HCT116 (cell line): Measurements from ENCODE around the gene YTHDF1. TPM values are rescaled to one million over a fixed set of nuclear protein-coding genes. Genes with fewer than 3 reads are reported as not detected.

Source experiments
- ATAC-seq: fragments of 200-7000 bp; cut with Tn5 transposase; 2 replicates; pipeline ENCODE4 v1.9.1; 2020; ENCODE audit warnings: mild to moderate bottlenecking, moderate library complexity
- BruUV-seq: library from RNA; stranded (reverse); fragments of 400-500 nt; replicated peaks from 2 replicates; lab custom pipeline; 2021; lab: Mats Ljungman, UMichigan
- CTCF ChIA-PET: fragments of 300-600 bp; sonication (Branson Sonifier 250); formaldehyde crosslinking; loops from one replicate; lab custom pipeline; 2021; ENCODE audit warnings: antibody characterized with exemption; lab: Charles Lee
- POLR2A ChIA-PET: fragments of 300-600, 350-600 bp; sonication (Branson Sonifier 250); formaldehyde crosslinking; loops from one replicate; lab custom pipeline; 2021; ENCODE audit warnings: antibody characterized with exemption; lab: Charles Lee
- RAD21 ChIA-PET, 2 experiments: fragments of 300-600 bp; sonication (Branson Sonifier 250); formaldehyde crosslinking; loops; one replicate each; lab custom pipeline; 2023; ENCODE audit warnings: low total read pairs in 2 of 2; ENCODE audit not compliant: uncharacterized antibody in 2 of 2, unreplicated experiment in 2 of 2, low non-redundant PET in 1 of 2; lab: Charles Lee
- DNase-seq: peaks from one replicate; pipeline ENCODE4 v3.0.0-alpha.2; 2010; ENCODE audit warnings: low read depth, low spot score
- H2AFZ ChIP-seq: fragments of 200-600 bp; shearing (Covaris generic), sonication (generic); 2 replicates; pipeline ENCODE4 v1.6.1; 2017; ENCODE audit warnings: low read depth, mixed run types, mixed read lengths, antibody characterized with exemption, low read length; ENCODE audit not compliant: poor library complexity, severe bottlenecking
- H3K27ac ChIP-seq: 2 replicates; pipeline ENCODE4 v1.5.1; 2012; ENCODE audit warnings: low read depth, low read length
- H3K27me3 ChIP-seq: fragments of 200-600 bp; sonication (generic); 2 replicates; pipeline ENCODE4 v1.6.1; 2016; ENCODE audit warnings: mixed run types, low read length, mixed read lengths; ENCODE audit not compliant: insufficient read depth
- H3K36me3 ChIP-seq, 2 experiments: fragments of 200-500 bp in 1 of 2; fragments of 200-600 bp in 1 of 2; sonication (Bioruptor generic) in 1 of 2; sonication (generic) in 1 of 2; 2 replicates each; pipeline versions ENCODE4 v1.5.1 to v1.6.1; 2014 to 2016; ENCODE audit warnings: low read length in 2 of 2, inconsistent platforms in 1 of 2, mixed read lengths in 1 of 2, mixed run types in 1 of 2; ENCODE audit not compliant: insufficient read depth in 2 of 2, control insufficient read depth in 1 of 2
- H3K4me1 ChIP-seq, 2 experiments: fragments of 200-600 bp in 1 of 2; sonication (generic) in 1 of 2; 2 replicates each; pipeline versions ENCODE4 v1.5.1 to v1.6.1; 2012 to 2017; ENCODE audit warnings: low read length in 2 of 2, inconsistent platforms in 1 of 2, mild to moderate bottlenecking in 1 of 2, mixed read lengths in 1 of 2, mixed run types in 1 of 2, moderate library complexity in 1 of 2; ENCODE audit not compliant: insufficient read depth in 2 of 2, control insufficient read depth in 1 of 2
- H3K4me2 ChIP-seq: fragments of 200-600 bp; sonication (generic); 2 replicates; pipeline ENCODE4 v1.6.1; 2017; ENCODE audit warnings: mixed run types, low read length, mixed read lengths
- H3K4me3 ChIP-seq, 2 experiments: fragments of 200-600 bp in 1 of 2; sonication (generic) in 1 of 2; replicated peaks in 1 of 2; 2 replicates each; pipeline ENCODE4 v1.5.1; 2011 to 2016; ENCODE audit warnings: low read length in 2 of 2, control low read depth in 1 of 2, low read depth in 1 of 2, mild to moderate bottlenecking in 1 of 2, mixed read lengths in 1 of 2, mixed run types in 1 of 2
- H3K79me2 ChIP-seq: fragments of 200-600 bp; sonication (generic); 2 replicates; pipeline ENCODE4 v1.6.1; 2017; ENCODE audit warnings: mild to moderate bottlenecking, mixed run types, low read length, moderate library complexity, mixed read lengths; ENCODE audit not compliant: insufficient read depth
- H3K9ac ChIP-seq: fragments of 200-600 bp; sonication (generic); 2 replicates; pipeline ENCODE4 v1.6.1; 2016; ENCODE audit warnings: low read length, mixed read lengths
- H3K9me2 ChIP-seq: fragments of 200-600 bp; sonication (generic), shearing (Covaris generic); 2 replicates; pipeline ENCODE4 v1.6.1; 2017; ENCODE audit warnings: mixed run types, mild to moderate bottlenecking, moderate library complexity; ENCODE audit not compliant: insufficient read depth
- H3K9me3 ChIP-seq, 2 experiments: fragments of 200-500 bp in 1 of 2; fragments of 200-600 bp in 1 of 2; sonication (Bioruptor generic) in 1 of 2; sonication (generic) in 1 of 2; 2 replicates each; pipeline ENCODE4 v1.6.1; 2014 to 2017; ENCODE audit warnings: low read length in 2 of 2, mixed read lengths in 2 of 2, inconsistent platforms in 1 of 2, low read depth in 1 of 2, mild to moderate bottlenecking in 1 of 2, mixed run types in 1 of 2, moderate library complexity in 1 of 2; ENCODE audit not compliant: control insufficient read depth in 1 of 2, insufficient read depth in 1 of 2
- H4K20me1 ChIP-seq: fragments of 200-600 bp; sonication (generic), shearing (Covaris generic); 2 replicates; pipeline ENCODE4 v1.6.1; 2017; ENCODE audit warnings: mixed run types, mild to moderate bottlenecking, moderate library complexity; ENCODE audit not compliant: insufficient read depth
- EGR1 ChIP-seq: IDR thresholded peaks from 2 replicates; pipeline ENCODE4 v1.6.1; 2012; ENCODE audit warnings: low read depth
- ELF1 ChIP-seq: IDR thresholded peaks from 2 replicates; pipeline ENCODE4 v1.6.1; 2012; ENCODE audit warnings: low read depth, borderline replicate concordance
- EZH2phosphoT487 ChIP-seq: fragments of 200-600 bp; IDR thresholded peaks from 2 replicates; pipeline ENCODE4 v1.6.1; 2018; ENCODE audit warnings: antibody characterized with exemption, borderline replicate concordance
- JUND ChIP-seq: IDR thresholded peaks from 2 replicates; pipeline ENCODE4 v1.6.1; 2012
- POLR2AphosphoS5 ChIP-seq: IDR thresholded peaks from 2 replicates; pipeline ENCODE4 v1.6.1; 2011; ENCODE audit warnings: mild to moderate bottlenecking, low read depth, low read length, moderate library complexity
- SIN3A ChIP-seq: IDR thresholded peaks from 2 replicates; pipeline ENCODE4 v1.6.1; 2012; ENCODE audit warnings: low read depth
- SP1 ChIP-seq: IDR thresholded peaks from 2 replicates; pipeline ENCODE4 v1.6.1; 2012; ENCODE audit warnings: low read depth
- SRF ChIP-seq: IDR thresholded peaks from 2 replicates; pipeline ENCODE4 v1.6.1; 2012; ENCODE audit warnings: low read depth
- TCF7L2 ChIP-seq: IDR thresholded peaks from 2 replicates; pipeline ENCODE4 v1.7.0; 2011; ENCODE audit warnings: borderline replicate concordance, inconsistent platforms; ENCODE audit not compliant: insufficient read depth, insufficient read length; ENCODE audit errors: extremely low read depth
- ZFX ChIP-seq: fragments of 450-650 bp; IDR thresholded peaks from 2 replicates; pipeline ENCODE4 v1.6.1; 2017
- ZNF274 ChIP-seq: fragments of 200-500 bp; sonication (Bioruptor generic); IDR thresholded peaks from 2 replicates; pipeline ENCODE4 v1.6.1; 2014; ENCODE audit warnings: mild to moderate bottlenecking, low read depth, low read length, inconsistent platforms
- intact Hi-C: fragments of 100-400 bp; cut with micrococcal nuclease; formaldehyde crosslinking; loops from 2 replicates; pipeline ENCODE4 v1.10.0; 2022
- total RNA-seq: library from RNA; stranded (reverse); gene quantifications from one replicate; pipeline ENCODE4 v1.2.1, GENCODE V29; 2021; ENCODE audit not compliant: unreplicated experiment
- TF ChIP-seq, protein P1 (sequence below), 3 experiments: fragments of 200-600 bp in 1 of 3; sonication (generic) in 1 of 3; IDR thresholded peaks in 2 of 3; conservative IDR thresholded peaks in 1 of 3; 2 replicates each; pipeline ENCODE4 v1.5.1; 2012 to 2017; ENCODE audit warnings: low read depth in 2 of 3, low read length in 2 of 3, antibody characterized with exemption in 1 of 3, borderline replicate concordance in 1 of 3, control low read depth in 1 of 3, mild to moderate bottlenecking in 1 of 3, mixed read lengths in 1 of 3, mixed run types in 1 of 3, moderate library complexity in 1 of 3; ENCODE audit not compliant: insufficient read depth in 1 of 3
- TF ChIP-seq, protein P2 (sequence below): IDR thresholded peaks from 2 replicates; pipeline ENCODE4 v1.6.1; 2012; ENCODE audit warnings: low read depth

The YTHDF1 gene
- total RNA-seq, 1 experiment from 2014 or later, result 42.8 TPM

DNA sequence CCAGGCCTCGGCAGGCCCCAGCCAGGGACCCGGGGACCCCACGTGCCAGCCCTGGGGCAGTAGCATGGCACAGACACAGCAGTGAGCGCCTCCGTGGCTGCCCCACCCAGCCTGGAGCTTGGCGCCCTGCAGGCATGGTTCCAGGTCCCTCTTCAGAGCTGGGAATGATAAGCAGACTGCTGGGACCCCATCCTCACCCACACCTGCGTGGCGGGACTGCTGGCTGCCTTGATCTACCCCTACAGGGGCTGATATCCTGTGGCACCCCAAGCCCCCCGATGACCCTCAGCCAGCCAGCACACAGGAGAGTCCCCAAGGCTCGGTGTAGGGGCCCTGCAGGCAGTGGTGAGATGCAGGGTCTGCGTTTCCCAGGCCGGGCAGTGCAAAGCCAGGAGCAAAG lies 47.1 kb downstream of the YTHDF1 start:
- Histone ChIP-seq H3K36me3 (no peaks in the 10 kb centered on the region), H3K9ac (no peak overlapping the region), H3K27me3 (0 out of 2 replicates have a peak, but pooled peaks cover 9% of the 10 kb centered on the region), H3K4me3 (no peak overlapping the region), H3K9me3 (no peaks in the 10 kb centered on the region), H3K4me1 (peaks cover 0 to 5% of the 10 kb centered on the region in 2 experiments; a peak in 2 of 4 replicates), H3K79me2 (no peaks in the 10 kb centered on the region), H3K27ac (no peak overlapping the region), H2AFZ (no peak overlapping the region)
- ChIA-PET POLR2A (no interaction called here), RAD21 (no interaction called here)
- intact Hi-C loops, result no loop called here
- BruUV-seq, result no TSS peak
- TF ChIP-seq JUND (no peak), EGR1 (no peak), ZFX (no peak), POLR2AphosphoS5 (no peak), SRF (no peak), SIN3A (no peak), SP1 (no peak), TCF7L2 (no peak), ZNF274 (no peak), EZH2phosphoT487 (no peak), ELF1 (no peak)
- TF ChIP-seq, protein P1, sequence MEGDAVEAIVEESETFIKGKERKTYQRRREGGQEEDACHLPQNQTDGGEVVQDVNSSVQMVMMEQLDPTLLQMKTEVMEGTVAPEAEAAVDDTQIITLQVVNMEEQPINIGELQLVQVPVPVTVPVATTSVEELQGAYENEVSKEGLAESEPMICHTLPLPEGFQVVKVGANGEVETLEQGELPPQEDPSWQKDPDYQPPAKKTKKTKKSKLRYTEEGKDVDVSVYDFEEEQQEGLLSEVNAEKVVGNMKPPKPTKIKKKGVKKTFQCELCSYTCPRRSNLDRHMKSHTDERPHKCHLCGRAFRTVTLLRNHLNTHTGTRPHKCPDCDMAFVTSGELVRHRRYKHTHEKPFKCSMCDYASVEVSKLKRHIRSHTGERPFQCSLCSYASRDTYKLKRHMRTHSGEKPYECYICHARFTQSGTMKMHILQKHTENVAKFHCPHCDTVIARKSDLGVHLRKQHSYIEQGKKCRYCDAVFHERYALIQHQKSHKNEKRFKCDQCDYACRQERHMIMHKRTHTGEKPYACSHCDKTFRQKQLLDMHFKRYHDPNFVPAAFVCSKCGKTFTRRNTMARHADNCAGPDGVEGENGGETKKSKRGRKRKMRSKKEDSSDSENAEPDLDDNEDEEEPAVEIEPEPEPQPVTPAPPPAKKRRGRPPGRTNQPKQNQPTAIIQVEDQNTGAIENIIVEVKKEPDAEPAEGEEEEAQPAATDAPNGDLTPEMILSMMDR (IDR thresholded peaks at IDR 0.05 in 2 of 3, conservative IDR thresholded peaks at IDR 0.05 in 1 of 3; ENCODE audit: borderline replicate concordance in 1 of 3, insufficient read depth in 1 of 3, low read depth in 2 of 3, low read length in 2 of 3), result no peak
- TF ChIP-seq, protein P2, sequence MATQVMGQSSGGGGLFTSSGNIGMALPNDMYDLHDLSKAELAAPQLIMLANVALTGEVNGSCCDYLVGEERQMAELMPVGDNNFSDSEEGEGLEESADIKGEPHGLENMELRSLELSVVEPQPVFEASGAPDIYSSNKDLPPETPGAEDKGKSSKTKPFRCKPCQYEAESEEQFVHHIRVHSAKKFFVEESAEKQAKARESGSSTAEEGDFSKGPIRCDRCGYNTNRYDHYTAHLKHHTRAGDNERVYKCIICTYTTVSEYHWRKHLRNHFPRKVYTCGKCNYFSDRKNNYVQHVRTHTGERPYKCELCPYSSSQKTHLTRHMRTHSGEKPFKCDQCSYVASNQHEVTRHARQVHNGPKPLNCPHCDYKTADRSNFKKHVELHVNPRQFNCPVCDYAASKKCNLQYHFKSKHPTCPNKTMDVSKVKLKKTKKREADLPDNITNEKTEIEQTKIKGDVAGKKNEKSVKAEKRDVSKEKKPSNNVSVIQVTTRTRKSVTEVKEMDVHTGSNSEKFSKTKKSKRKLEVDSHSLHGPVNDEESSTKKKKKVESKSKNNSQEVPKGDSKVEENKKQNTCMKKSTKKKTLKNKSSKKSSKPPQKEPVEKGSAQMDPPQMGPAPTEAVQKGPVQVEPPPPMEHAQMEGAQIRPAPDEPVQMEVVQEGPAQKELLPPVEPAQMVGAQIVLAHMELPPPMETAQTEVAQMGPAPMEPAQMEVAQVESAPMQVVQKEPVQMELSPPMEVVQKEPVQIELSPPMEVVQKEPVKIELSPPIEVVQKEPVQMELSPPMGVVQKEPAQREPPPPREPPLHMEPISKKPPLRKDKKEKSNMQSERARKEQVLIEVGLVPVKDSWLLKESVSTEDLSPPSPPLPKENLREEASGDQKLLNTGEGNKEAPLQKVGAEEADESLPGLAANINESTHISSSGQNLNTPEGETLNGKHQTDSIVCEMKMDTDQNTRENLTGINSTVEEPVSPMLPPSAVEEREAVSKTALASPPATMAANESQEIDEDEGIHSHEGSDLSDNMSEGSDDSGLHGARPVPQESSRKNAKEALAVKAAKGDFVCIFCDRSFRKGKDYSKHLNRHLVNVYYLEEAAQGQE, result no peak
- TF ChIP-seq, all 23 proteins: peak for 0
- Histone ChIP-seq H3K9me2 (no peaks in the 10 kb centered on the region), H4K20me1 (no peaks in the 10 kb centered on the region), H3K4me2 (no peak overlapping the region)
- CTCF ChIA-PET, result no interaction called here
- ATAC-seq (no peak), DNase-seq (no peak)
